ENCODE results near the gene DOP1B. TPM values are rescaled to one million over a fixed set of nuclear protein-coding genes. Genes with fewer than 3 reads are reported as not detected.
A peak's percentile ranks its signal among the peaks of the same experiment; 100 is the strongest.
"Not testable (repeated sequence)": the region's sequence is repeated elsewhere in the genome, so short reads cannot be mapped to it uniquely, and the experiment has no call there.

DOP1B gene
- total RNA-seq, 3 donors from 2014 or later: 8.1 to 10.8 (median 9.6) TPM

DNA sequence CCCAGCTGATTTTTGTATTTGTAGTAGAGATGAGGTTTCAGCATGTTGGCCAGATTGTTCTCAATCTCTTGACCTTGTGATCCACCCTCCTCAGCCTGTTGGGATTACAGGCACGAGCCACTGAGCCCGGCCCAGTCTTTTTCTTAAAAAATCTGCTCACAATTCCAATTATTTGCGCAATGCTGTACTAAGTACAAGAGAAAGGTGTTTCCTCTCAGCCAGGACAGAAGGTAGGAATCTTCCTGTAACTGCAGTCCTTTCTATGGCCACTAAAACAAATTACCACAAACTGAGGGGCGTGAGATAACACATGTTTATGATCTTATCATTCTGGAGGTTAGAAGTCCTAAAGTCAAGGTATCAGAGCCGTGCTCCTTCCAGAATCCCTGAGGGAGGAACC is 28.6 kb upstream of the DOP1B start:
- ATAC-seq: no peak

GRCh38 chr21:36129219-36129618 is 27.4 kb upstream of the DOP1B start:
- peaks cover 19% of the 10 kb centered on the region for H3K4me1 Mint-ChIP-seq (ENCODE audit: low read depth)
- H3K27me3 Mint-ChIP-seq (ENCODE audit: low read depth): no peaks in the 10 kb centered on the region
- no peaks in the 10 kb centered on the region for H3K9me3 Mint-ChIP-seq
- no peak for DNase-seq
- no peaks in the 10 kb centered on the region for H3K36me3 Mint-ChIP-seq (ENCODE audit: insufficient read depth)
- peak overlapping the region; percentile 55 for H3K4me3 Mint-ChIP-seq
- no peak for ATAC-seq

More for the DNA sequence above, 28.6 kb upstream of the DOP1B start:
- peaks cover 14% of the 10 kb centered on the region for H3K4me1 Mint-ChIP-seq (ENCODE audit: low read depth)
- no peak overlapping the region for H3K4me3 Mint-ChIP-seq
- DNase-seq: no peak
- no peaks in the 10 kb centered on the region for H3K27me3 Mint-ChIP-seq (ENCODE audit: low read depth)
- no peaks in the 10 kb centered on the region for H3K9me3 Mint-ChIP-seq
- no peaks in the 10 kb centered on the region for H3K36me3 Mint-ChIP-seq (ENCODE audit: insufficient read depth)

GRCh38 chr21:36130414-36130762 is 26.2 kb upstream of the DOP1B start:
- peak overlapping the region; percentile 82 for H3K4me3 Mint-ChIP-seq
- peaks cover 24% of the 10 kb centered on the region for H3K4me1 Mint-ChIP-seq (ENCODE audit: low read depth)
- not testable (repeated sequence) for ATAC-seq; H3K9me3 Mint-ChIP-seq; H3K27me3 Mint-ChIP-seq (ENCODE audit: low read depth); H3K36me3 Mint-ChIP-seq (ENCODE audit: insufficient read depth); DNase-seq

DNA sequence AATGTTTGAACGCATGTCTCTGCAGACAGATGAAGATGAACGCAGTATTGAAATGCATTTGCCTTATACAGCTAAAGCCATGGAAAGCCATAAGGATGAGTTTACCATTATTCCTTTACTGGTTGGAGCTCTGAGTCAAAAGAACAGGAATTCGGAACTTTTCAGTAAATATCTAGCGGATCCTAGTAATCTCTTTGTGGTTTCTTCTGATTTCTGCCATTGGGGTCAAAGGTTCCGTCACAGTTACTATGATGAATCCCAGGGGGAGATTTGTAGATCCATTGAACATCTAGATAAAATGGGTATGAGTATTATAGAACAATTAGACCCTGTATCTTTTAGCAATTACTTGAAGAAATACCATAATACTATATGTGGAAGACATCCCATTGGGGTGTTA is 25.8 kb upstream of the DOP1B start:
- ATAC-seq; H3K9me3 Mint-ChIP-seq; DNase-seq; H3K4me3 Mint-ChIP-seq; H3K27me3 Mint-ChIP-seq (ENCODE audit: low read depth); H3K36me3 Mint-ChIP-seq (ENCODE audit: insufficient read depth): not testable (repeated sequence)
- H3K4me1 Mint-ChIP-seq (ENCODE audit: low read depth): peaks cover 21% of the 10 kb centered on the region

- Mint-ChIP-seq H3K9me3 (no peaks in the 10 kb centered on the region), H3K36me3 (ENCODE audit: insufficient read depth) (no peaks in the 10 kb centered on the region), H3K4me1 (ENCODE audit: low read depth) (peaks cover 24% of the 10 kb centered on the region), H3K27me3 (ENCODE audit: low read depth) (no peaks in the 10 kb centered on the region), H3K4me3 (no peak overlapping the region)
- no peak for DNase-seq
- no peak for ATAC-seq
Measured at GRCh38 chr21:36132696-36133095, 23.9 kb upstream of the DOP1B start.

- Mint-ChIP-seq H3K27me3 (ENCODE audit: low read depth) (no peaks in the 10 kb centered on the region), H3K4me1 (ENCODE audit: low read depth) (peaks cover 22% of the 10 kb centered on the region), H3K36me3 (ENCODE audit: insufficient read depth) (peaks cover under 1% of the 10 kb centered on the region), H3K9me3 (no peaks in the 10 kb centered on the region), H3K4me3 (peak within 1 kb of the TSS; percentile 89)
- DNase-seq (peak; percentile 34), ATAC-seq (peak; percentile 65 to 71)
Measured at GRCh38 chr21:36134803-36135390, 21.7 kb upstream of the DOP1B start, which contains the start of gene CBR3. CBR3 (plus strand) TSS chr21:36135079; CDS start chr21:36135193, 114 bp downstream.

GRCh38 chr21:36135391-36136102 is 21.1 kb upstream of the DOP1B start:
- ATAC-seq: peak; percentile 76 to 82
- Mint-ChIP-seq H3K4me3 (peak overlapping the region; percentile 89), H3K4me1 (ENCODE audit: low read depth) (peaks cover 19% of the 10 kb centered on the region), H3K36me3 (ENCODE audit: insufficient read depth) (peaks cover 2% of the 10 kb centered on the region), H3K9me3 (no peaks in the 10 kb centered on the region), H3K27me3 (ENCODE audit: low read depth) (no peaks in the 10 kb centered on the region)
- DNase-seq: peak; percentile 32

GRCh38 chr21:36139791-36140190 is 16.8 kb upstream of the DOP1B start:
- H3K4me1 Mint-ChIP-seq (ENCODE audit: low read depth): peaks cover 20% of the 10 kb centered on the region
- not testable (repeated sequence) for H3K4me3 Mint-ChIP-seq; ATAC-seq; H3K27me3 Mint-ChIP-seq (ENCODE audit: low read depth); H3K9me3 Mint-ChIP-seq; DNase-seq; H3K36me3 Mint-ChIP-seq (ENCODE audit: insufficient read depth)

DNA sequence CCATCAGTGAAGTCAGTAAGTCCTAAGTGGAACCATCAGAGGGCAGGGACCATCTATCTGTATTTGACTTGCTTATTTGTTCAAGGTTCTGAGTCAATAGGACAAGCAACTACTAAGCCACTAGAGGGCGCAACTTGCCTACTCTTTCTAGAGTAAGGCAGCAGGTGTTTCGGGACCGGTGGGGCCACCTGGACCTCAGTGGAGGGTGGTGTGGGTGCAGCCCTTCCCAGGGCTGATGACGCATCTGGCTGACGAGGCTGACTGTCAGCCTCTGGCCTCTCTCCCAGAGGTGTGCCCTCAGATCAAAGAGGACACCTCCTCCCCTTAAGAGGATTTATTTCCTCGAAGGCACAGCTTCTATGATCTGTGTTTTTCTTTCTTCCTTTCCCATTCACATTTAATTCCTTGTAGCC is 15.1 kb upstream of the DOP1B start:
- H3K27me3 Mint-ChIP-seq (ENCODE audit: low read depth): no peaks in the 10 kb centered on the region
- no peaks in the 10 kb centered on the region for H3K9me3 Mint-ChIP-seq
- H3K36me3 Mint-ChIP-seq (ENCODE audit: insufficient read depth): peaks cover 4% of the 10 kb centered on the region
- peak; percentile 93 to 94 for ATAC-seq
- DNase-seq: peak; percentile 87
- no peak overlapping the region for H3K4me3 Mint-ChIP-seq
- H3K4me1 Mint-ChIP-seq (ENCODE audit: low read depth): peaks cover 23% of the 10 kb centered on the region

GRCh38 chr21:36144233-36144632 is 12.4 kb upstream of the DOP1B start:
- not testable (repeated sequence) for DNase-seq

GRCh38 chr21:36145259-36145658 is 11.4 kb upstream of the DOP1B start:
- Mint-ChIP-seq H3K4me1 (ENCODE audit: low read depth) (peaks cover 38% of the 10 kb centered on the region), H3K9me3 (no peaks in the 10 kb centered on the region), H3K27me3 (ENCODE audit: low read depth) (no peaks in the 10 kb centered on the region), H3K4me3 (no peak overlapping the region), H3K36me3 (ENCODE audit: insufficient read depth) (peaks cover 2% of the 10 kb centered on the region)
- ATAC-seq (no peak), DNase-seq (no peak)

More at GRCh38 chr21:36144233-36144632, 12.4 kb upstream of the DOP1B start:
- peaks cover 27% of the 10 kb centered on the region for H3K4me1 Mint-ChIP-seq (ENCODE audit: low read depth)
- H3K36me3 Mint-ChIP-seq (ENCODE audit: insufficient read depth); ATAC-seq; H3K9me3 Mint-ChIP-seq; H3K4me3 Mint-ChIP-seq; H3K27me3 Mint-ChIP-seq (ENCODE audit: low read depth): not testable (repeated sequence)

DNA sequence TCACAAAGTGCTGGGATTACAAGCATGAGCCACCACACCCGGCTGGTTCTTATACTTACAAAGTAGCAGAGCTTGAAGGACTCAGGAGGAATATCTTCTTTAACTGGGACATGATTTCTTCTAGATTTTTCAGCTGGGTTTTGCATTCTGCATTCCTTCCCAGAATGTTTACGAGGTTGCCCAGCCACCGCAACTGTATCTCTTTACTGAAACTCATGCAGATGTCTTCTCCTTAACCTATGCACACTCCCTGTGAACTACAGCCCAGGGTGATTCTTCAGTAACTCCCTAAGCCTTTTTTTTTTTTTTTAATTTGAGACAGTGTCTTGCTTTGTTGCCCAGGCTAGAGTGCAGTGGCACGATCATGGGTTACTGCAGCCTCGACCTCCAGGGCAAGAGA is 8.7 kb upstream of the DOP1B start:
- no peaks in the 10 kb centered on the region for H3K36me3 Mint-ChIP-seq (ENCODE audit: insufficient read depth)
- ATAC-seq (no peak), DNase-seq (no peak)
- H3K9me3 Mint-ChIP-seq: no peaks in the 10 kb centered on the region
- no peak overlapping the region for H3K4me3 Mint-ChIP-seq
- peaks cover 34% of the 10 kb centered on the region for H3K4me1 Mint-ChIP-seq (ENCODE audit: low read depth)
- no peaks in the 10 kb centered on the region for H3K27me3 Mint-ChIP-seq (ENCODE audit: low read depth)

- H3K4me3 Mint-ChIP-seq: no peak overlapping the region
- no peaks in the 10 kb centered on the region for H3K27me3 Mint-ChIP-seq (ENCODE audit: low read depth)
- H3K36me3 Mint-ChIP-seq (ENCODE audit: insufficient read depth): no peaks in the 10 kb centered on the region
- H3K9me3 Mint-ChIP-seq: no peaks in the 10 kb centered on the region
- DNase-seq (no peak), ATAC-seq (no peak)
- H3K4me1 Mint-ChIP-seq (ENCODE audit: low read depth): peaks cover 37% of the 10 kb centered on the region
Measured at GRCh38 chr21:36148886-36149285, 7.7 kb upstream of the DOP1B start.

DNA sequence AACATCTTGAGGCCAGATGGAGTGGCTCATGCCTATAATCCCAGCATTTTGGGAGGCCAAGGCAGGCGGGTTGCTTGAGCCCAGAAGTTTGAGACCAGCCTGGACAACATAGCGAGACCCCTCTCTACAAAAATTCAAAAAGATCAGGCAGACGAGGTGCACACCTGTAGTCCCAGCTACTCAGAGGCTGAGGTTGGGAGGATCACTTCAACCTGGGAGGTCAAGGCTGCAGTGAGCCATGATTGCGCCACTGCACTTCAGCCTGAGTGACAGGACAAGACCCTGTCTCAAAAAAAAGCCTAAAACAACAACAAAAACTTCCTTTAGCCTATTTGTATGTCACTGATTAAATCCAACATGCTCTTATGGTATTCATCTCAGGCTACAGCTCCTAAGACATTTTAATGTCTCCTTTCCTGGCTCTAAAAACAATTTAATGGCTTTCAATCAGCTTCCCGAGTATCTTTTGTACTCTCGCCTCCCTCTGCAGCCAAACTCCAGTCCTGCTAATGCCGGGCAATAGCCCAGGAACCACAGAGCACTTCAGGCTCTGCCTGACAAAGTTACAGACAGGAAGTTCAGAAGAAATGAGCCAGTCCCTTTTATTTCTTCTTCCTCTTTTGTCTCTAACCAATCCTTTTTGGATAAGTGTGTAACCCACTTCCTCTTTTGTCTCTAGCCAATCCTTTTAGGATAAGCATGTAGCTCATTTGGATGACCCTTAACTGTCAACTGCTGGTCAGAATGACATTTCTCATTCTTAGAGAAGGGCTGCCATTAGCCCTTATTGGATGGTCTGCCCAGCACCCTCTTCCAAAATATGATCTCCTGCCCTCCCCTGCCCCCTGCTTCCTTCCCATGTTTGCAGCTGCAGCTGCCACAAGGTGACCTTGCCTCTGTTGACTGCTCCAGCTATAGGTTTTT is 6.6 kb upstream of the DOP1B start:
- Mint-ChIP-seq H3K36me3 (ENCODE audit: insufficient read depth) (no peaks in the 10 kb centered on the region), H3K27me3 (ENCODE audit: low read depth) (no peaks in the 10 kb centered on the region), H3K4me3 (peak overlapping the region; percentile 33), H3K4me1 (ENCODE audit: low read depth) (peaks cover 37% of the 10 kb centered on the region), H3K9me3 (no peaks in the 10 kb centered on the region)
- ATAC-seq (peak; percentile 10 to 50), DNase-seq (no peak)
